Esophagus muscularis mucosa (tissue), 3 donors: ENCODE measurements around the gene RAB14.

ENCODE experiments used
- POLR2AphosphoS5 ChIP-seq, 2 donors: sonication (generic); formaldehyde crosslinking; IDR thresholded peaks; one replicate each; pipeline ENCODE4 v1.6.1; 2017; ENCODE audit warnings: antibody characterized with exemption in 2 of 2
- TF ChIP-seq, protein P1 (sequence below), 3 experiments: fragments of 200-600 bp in 2 of 3; fragments of 450-650 bp in 1 of 3; sonication (generic) in 2 of 3; IDR thresholded peaks; one replicate each; pipeline ENCODE4 v1.5.1; 2017 to 2019; ENCODE audit warnings: antibody characterized with exemption in 3 of 3, mild to moderate bottlenecking in 2 of 3, moderate library complexity in 1 of 3

DNA sequence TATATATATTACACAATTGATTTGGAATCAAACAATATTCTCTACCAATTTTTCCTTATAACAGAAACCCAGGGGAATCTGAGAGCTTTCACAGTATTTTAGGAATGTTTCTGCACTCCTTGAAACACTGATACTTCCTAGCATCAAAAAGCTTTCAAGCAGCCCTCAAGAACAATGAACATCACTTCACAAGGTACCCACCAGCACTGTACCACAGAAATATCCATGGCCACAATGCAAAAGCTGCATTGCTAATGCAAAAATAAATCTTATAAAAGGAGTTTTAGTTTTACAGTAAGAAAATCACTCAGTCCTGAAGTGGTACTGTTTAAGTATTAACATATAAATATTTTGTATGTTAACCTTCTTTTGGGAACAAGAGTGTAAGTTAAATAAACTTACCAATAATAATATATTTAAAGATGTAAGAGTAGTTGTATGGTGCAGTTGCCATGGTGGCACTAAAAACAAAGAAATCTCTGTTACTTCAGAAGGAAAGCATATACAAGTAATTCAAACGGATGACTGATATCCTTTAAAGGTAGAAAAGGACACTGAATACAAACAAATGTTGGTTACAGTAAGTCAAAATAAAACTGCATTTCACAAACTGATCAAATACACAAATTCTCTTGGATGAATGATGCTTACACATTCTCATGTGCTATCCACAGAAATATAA is 8.6 kb downstream of the RAB14 start:
- TF ChIP-seq, protein P1, sequence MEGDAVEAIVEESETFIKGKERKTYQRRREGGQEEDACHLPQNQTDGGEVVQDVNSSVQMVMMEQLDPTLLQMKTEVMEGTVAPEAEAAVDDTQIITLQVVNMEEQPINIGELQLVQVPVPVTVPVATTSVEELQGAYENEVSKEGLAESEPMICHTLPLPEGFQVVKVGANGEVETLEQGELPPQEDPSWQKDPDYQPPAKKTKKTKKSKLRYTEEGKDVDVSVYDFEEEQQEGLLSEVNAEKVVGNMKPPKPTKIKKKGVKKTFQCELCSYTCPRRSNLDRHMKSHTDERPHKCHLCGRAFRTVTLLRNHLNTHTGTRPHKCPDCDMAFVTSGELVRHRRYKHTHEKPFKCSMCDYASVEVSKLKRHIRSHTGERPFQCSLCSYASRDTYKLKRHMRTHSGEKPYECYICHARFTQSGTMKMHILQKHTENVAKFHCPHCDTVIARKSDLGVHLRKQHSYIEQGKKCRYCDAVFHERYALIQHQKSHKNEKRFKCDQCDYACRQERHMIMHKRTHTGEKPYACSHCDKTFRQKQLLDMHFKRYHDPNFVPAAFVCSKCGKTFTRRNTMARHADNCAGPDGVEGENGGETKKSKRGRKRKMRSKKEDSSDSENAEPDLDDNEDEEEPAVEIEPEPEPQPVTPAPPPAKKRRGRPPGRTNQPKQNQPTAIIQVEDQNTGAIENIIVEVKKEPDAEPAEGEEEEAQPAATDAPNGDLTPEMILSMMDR (IDR thresholded peaks at IDR 0.05): no peak
- TF ChIP-seq POLR2AphosphoS5 (IDR thresholded peaks at IDR 0.05): no peak
